ENCODE results near the gene LAMB4. TPM values are rescaled to one million over a fixed set of nuclear protein-coding genes. Genes with fewer than 3 reads are reported as not detected.

LAMB4 gene
- polyA plus RNA-seq, 1 of the 3 experiments (the other 2 are of a cell fraction) = 0.36 TPM

- ChIA-PET CTCF (interaction anchor here (1.1 to 6.6 kb wide), 3 partner anchors 11 to 44 kb away, joined by 3 to 43 read pairs (median 5); no protein-coding TSS in a partner anchor), POLR2A (no interaction called here)
- WGBS (ENCODE audit: low lambda C conversion rate) = 92% methylated on average over 3 of the region's 3 CpGs
- Histone ChIP-seq H3K4me3 (ENCODE audit: low read depth in 2 of 2, low read length in 1 of 2) (no peak overlapping the region), H3K79me2 (ENCODE audit: insufficient read depth) (no peaks in the 10 kb centered on the region), H3K27ac (ENCODE audit: low read depth in 2 of 2, low read length in 1 of 2) (no peak overlapping the region), H4K20me1 (ENCODE audit: insufficient read depth) (no peaks in the 10 kb centered on the region), H2AFZ (ENCODE audit: low read depth) (no peak overlapping the region), H3K9me3 (no peaks in the 10 kb centered on the region), H3K36me3 (replicated peaks in 1 of 2; ENCODE audit: control insufficient read depth in 1 of 2, insufficient read depth in 2 of 2, low read length in 1 of 2) (no peaks in the 10 kb centered on the region), H3K27me3 (ENCODE audit: insufficient read depth) (no peaks in the 10 kb centered on the region), H3K4me2 (no peak overlapping the region), H3K9me2 (no peaks in the 10 kb centered on the region), H3K4me1 (ENCODE audit: control insufficient read depth in 1 of 2, insufficient read depth in 2 of 2, low read depth in 1 of 2, low read length in 1 of 2) (peaks cover 0 to 4% of the 10 kb centered on the region in 2 experiments; a peak in 1 of 4 replicates), H3F3A (replicated peaks; ENCODE audit: insufficient read depth) (no peaks in the 10 kb centered on the region), H3K9ac (no peak overlapping the region)
- TF ChIP-seq RXRA (IDR thresholded peaks at IDR 0.05; ENCODE audit: borderline replicate concordance, low read depth) = no peak
- no peak for TF ChIP-seq MEF2A (IDR thresholded peaks at IDR 0.05; ENCODE audit: borderline replicate concordance, low read depth)
- TF ChIP-seq GABPA (IDR thresholded peaks at IDR 0.05; ENCODE audit: low read depth) = no peak
- no peak for TF ChIP-seq REST (IDR thresholded peaks at IDR 0.05; ENCODE audit: low read depth, low read length)
- no peak for TF ChIP-seq EP300 (IDR thresholded peaks at IDR 0.05; ENCODE audit: borderline replicate concordance in 1 of 2, low read depth in 1 of 2, low read length in 1 of 2)
- no peak for TF ChIP-seq CTCF (IDR thresholded peaks at IDR 0.05)
- TF ChIP-seq FOSL2 (IDR thresholded peaks at IDR 0.05; ENCODE audit: borderline replicate concordance, low read depth) = no peak
- no peak for TF ChIP-seq SIN3A (IDR thresholded peaks at IDR 0.05; ENCODE audit: borderline replicate concordance, low read depth, low read length)
- no peak for TF ChIP-seq CHD2 (IDR thresholded peaks at IDR 0.05; ENCODE audit: low read length, partially characterized antibody)
- no peak for TF ChIP-seq RFX5 (IDR thresholded peaks at IDR 0.05; ENCODE audit: low read length)
- TF ChIP-seq RAD21 (IDR thresholded peaks at IDR 0.05; ENCODE audit: low read length) = no peak
- no peak for TF ChIP-seq SMC3 (IDR thresholded peaks at IDR 0.05; ENCODE audit: low read depth, low read length)
- TF ChIP-seq FOXJ3 (CRISPR knock-in tag; IDR thresholded peaks at IDR 0.05) = no peak
- no peak for TF ChIP-seq FOXM1 (IDR thresholded peaks at IDR 0.05; ENCODE audit: low read depth)
- no peak for TF ChIP-seq JUND (IDR thresholded peaks at IDR 0.05)
- TF ChIP-seq MXI1 (IDR thresholded peaks at IDR 0.05; ENCODE audit: low read depth, low read length) = no peak
- no peak for DNase-seq
Measured at GRCh38 chr7:108101759-108102158, 28.4 kb downstream of the LAMB4 start.
